Right lobe of liver (tissue), 4 donors: Measurements from ENCODE around the gene ALG14.

Experiments
- CTCF ChIP-seq, 4 donors: fragments of 200-600 bp in 3 of 4; fragments of 450-650 bp in 1 of 4; IDR thresholded peaks; one replicate each; pipeline versions ENCODE4 v1.5.1 to v1.8.0; 2016 to 2022; ENCODE audit warnings: antibody characterized with exemption in 4 of 4, mild to moderate bottlenecking in 2 of 4
- POLR2A ChIP-seq: fragments of 450-650 bp; IDR thresholded peaks from one replicate; pipeline ENCODE4 v1.6.1; 2017; ENCODE audit warnings: antibody characterized with exemption, mild to moderate bottlenecking
- donor health status: DM: no; HTN: no; CAD: no.
- donor health status: DM: no; HTN: no; CAD: no.
- donor health status: DM: no; HTN: yes; CAD: no.

- TF ChIP-seq CTCF (IDR thresholded peaks at IDR 0.05) (no peak), POLR2A (no peak)
Observed at GRCh38 chr1:94961988-94962387, 110.8 kb downstream of the ALG14 start.
